ENCODE results near the gene CCDC154.

The CCDC154 gene

DNA sequence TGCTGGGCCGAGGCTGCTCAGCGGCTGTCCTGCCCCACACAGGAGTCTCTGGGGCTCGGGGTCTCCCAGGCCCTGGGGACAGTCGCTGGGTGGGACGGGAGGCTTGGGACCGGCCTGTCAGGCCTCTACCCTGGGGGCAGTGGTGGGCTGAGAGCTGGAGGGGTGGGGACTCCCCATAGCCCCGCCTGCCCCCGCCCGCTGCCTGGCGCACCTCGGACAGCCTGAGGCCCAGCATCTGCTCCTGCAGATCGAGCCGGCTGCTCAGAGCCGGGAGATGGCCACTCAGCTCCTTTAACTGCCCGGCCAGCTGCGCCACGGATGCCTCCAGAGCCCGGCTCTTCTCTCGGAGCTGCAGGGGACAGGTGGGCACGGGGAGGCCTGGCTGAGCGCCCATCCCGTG is 6.8 kb downstream of the CCDC154 start:
- DNase-seq, result no peak

DNA sequence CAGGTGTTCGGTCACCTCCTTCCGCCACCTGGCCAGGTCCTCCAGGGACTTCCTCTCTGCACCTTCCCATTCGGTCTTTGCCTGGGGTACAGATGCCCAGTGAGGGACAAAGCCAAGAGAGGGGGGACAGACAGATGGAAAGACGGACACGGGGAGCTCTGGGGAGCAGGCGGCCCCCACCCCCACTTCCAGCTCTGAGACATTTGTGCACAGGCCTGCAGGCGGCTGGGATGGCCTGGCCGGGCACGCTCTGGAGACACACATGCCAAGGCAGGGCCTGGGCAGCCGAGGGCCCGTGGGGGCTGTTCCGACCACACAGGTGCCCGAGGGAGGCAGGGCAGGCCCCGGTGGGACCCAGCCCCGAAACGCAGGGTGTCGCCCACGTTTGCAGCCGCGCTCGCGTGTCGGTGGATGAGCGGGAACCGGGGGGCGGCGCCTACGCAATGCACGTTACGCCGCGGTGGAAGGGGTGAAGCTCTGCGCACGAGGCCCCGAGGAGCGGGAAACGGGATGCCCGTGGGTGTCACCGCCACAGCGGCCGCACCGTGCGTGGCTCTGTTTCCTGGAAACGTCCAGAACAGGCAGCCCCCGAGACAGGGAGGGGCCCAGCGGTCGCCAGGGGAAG is 7.5 kb downstream of the CCDC154 start:
- no peak for DNase-seq

DNA sequence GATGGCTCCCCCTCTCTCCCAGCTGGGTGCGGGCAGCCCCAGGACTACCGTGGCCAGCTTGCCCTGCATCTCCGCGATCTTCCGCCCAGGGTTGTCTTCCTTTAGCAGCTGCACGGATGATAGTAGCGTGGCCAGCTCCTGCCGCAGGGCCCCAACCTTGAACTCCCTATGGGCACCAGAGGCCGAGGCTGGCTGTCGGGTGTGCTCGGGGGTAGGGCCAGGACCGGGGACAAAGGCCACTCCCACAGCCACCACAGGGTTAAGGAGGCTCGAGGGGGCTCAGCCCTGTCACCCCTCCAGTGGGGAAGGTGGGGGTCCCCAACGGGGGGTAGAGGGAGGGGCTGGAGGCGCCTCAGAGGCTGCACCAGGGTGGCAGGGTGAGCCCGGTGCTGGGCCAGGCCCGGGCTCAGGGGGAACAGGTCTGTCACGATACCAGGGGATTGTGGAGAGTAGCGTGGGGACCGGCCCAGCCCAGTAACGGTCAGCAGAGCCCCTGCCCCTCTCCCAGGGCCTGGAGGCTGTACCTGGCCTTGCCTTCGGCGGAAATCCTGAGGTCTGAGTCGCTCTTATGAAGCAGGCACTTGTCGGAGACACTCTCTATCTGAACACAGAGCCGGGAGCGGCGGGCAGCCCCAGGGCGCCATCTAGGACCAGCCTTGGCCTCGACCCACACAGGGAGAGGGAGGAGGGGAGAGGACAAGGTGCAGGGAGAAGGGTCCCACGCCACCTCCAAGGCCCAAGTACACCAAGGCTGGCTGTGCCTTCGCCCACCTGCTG is 8.2 kb downstream of the CCDC154 start:
- DNase-seq, result no peak

DNA sequence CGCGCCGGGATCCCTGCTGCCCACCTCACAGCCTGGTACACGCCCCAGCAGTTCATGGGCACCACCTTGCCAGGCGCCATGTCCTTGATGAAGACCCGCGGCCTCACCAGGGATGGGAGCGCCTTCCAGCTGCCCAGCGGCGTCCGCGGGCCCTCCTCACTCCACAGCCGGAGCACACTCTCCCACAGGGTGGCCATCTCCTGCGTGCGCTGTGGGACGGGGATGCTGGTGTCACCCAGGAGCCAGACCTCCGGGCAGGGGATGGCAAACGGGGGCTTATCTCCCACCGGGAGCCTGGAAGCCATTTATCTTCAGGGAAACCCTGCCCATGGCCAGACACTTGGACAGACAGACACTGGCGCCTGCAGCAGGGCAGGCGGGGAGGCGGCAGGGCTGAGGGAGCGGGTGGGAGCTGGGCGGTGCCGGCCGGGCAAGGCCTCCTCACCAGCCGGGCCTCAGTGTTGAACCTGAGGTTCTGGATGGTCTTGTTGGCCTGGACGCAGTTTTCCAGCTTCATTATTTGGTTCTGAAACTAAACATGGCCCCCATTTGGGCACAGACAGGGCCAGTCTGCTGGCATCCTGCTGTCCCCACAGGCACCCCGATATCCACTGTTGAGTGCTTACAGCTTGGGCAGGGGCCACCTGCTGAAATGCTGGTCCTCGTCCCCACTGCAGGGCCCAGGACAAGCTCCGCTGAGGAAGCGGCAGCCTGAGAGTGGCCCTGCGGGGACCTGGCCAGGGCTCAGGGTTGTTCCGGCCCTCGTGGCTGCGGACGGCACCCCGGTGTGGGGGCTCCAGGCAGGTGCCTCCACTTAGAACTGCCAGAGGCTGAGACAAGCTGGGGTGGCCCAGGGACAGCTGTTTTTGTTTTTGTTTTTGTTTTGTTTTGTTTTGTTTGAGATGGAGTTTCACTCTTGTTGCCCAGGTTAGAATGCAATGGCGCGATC is 9.4 kb downstream of the CCDC154 start:
- DNase-seq, result no peak

DNA sequence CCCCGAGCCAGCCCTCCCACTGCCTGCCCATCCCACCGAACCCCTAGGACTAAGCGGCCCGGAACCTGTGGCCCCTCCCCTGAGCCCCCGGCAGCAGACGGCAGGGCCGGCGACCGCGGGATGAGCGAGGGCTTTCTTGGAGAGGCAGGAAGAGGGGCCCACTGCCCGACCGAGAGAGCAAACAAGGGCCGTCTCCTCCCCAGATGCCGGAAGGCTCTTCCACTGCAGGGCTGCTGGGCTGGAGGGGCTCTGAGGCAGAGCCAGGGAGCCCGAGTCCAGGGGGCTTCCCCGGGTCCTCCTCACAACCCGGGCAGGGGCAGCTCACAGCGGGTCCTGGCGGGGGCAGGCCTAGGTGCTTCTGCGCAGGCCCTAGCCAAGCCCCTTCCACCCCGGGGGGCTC is 10.6 kb downstream of the CCDC154 start:
- DNase-seq, result no peak

DNA sequence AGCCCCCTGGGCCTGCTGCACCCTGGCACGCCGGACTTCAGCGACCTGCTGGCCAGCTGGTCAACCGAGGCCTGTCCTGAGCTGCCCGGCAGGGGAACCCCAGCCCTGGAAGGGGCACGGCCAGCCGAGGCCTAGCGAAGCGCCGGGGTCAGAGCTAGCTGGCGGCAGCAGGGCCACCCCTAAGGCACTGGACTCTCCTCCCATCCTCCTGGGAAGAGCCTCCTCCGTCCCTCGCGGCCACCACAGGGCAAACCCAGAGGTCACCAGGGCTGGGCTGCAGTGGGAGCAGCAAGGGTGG is 11.1 kb downstream of the CCDC154 start:
- DNase-seq, result no peak

DNA sequence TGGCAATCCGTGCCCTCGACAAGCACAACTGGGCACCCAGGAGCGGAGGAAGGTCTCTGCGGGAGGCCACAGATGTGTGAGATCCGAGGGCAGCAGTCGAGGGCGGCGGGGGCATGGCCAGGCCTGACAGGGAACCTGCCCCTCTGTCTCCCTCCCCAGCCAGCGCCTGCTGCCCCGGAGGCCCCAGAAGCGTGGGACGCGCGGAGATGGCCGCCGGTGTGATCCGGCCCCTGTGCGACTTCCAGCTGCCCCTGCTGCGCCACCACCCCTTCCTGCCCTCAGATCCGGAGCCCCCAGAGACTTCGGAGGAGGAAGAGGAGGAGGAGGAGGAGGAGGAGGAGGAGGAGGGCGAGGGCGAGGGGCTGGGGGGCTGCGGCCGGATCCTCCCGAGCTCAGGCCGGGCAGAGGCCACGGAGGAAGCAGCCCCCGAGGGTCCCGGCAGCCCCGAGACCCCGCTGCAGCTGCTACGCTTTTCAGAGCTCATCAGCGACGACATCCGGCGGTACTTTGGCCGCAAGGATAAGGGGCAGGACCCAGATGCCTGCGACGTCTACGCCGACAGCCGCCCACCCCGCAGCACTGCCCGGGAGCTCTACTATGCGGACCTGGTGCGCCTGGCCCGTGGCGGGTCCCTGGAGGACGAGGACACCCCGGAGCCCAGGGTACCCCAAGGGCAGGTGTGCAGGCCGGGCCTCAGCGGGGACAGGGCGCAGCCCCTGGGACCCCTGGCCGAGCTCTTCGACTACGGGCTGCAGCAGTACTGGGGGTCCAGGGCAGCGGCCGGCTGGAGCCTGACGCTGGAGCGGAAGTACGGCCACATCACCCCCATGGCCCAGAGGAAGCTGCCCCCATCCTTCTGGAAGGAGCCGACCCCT is 11.7 kb downstream of the CCDC154 start:
- no peak for DNase-seq

DNA sequence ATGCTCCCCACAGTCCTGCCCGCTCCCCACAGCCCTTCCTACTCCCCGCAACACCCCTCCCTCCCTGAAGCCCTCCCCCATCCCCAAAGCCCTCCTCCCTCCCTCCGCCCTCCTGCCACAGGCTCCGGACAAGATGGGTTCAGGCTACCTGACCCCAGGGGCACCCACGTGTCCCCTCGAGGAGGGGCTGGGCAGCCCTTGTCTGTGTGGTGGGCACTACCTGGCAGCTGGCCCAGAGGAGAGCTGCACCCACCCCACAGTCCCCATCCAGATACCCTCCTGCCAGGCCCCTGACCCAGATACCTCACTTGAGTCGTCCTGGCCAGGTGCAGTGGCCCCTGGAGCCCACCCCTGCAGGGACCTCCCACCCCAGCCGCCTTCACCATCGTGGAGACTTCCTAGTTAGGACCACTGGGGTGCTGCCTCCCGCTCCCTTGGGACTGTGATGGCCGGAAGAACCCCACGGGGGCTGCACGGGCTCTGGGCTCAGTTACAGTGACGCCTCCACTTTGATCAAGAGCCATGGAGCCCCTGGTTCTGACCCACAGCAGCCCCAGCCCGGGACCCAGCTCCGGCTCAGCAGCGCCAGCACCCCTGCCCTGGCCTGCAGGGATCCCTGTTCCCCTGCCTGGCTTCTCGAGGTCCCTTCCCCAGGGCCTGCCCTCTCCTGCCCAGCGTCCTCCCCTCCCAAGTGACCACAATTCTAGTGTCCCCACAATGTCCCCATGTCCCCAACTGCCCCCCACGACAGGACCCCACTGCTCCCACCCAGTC is 12.7 kb downstream of the CCDC154 start:
- DNase-seq, result no peak

DNA sequence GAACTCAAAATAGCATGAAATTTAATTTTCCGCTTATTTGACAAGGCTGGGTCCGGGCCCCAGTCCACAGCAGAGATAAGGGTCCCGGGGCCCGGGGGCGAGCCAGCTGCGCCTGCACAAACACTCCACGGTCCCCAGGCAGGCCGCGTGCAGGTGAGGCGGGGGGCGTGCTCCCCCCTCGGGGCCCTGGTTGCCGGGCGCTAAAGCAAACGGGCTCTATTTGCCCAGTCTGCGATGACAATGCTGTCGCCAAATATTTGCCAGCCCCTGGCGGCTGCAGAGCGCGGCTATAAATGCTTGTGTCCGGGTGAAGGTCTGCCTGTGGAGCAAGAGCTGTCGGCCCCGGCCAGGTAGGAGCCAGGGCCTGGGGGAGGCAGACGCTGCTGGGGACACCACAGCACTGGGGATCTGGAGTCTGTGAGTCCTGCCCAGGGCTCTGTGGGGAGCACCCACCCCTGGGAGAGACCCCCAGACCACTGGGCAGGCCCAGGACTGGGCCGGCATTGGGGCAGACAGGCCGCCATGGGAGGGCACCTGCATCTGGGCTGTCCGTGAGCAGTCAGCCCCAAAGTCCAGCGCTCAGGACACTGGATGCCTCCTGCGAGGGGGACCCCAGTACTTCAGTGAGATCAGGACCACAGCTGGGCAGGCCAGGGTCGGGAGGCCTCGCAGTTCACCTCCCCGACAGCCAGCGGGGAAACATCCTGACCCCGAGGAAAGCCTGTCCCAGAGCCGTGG is 13.4 kb downstream of the CCDC154 start, which contains the start of gene PERCC1:
Gene PERCC1 (plus strand): TSS at position 320 of the 738 bp plus-strand sequence. CDS start 1,516 bp downstream, outside the sequence.
- no peak for DNase-seq

DNA sequence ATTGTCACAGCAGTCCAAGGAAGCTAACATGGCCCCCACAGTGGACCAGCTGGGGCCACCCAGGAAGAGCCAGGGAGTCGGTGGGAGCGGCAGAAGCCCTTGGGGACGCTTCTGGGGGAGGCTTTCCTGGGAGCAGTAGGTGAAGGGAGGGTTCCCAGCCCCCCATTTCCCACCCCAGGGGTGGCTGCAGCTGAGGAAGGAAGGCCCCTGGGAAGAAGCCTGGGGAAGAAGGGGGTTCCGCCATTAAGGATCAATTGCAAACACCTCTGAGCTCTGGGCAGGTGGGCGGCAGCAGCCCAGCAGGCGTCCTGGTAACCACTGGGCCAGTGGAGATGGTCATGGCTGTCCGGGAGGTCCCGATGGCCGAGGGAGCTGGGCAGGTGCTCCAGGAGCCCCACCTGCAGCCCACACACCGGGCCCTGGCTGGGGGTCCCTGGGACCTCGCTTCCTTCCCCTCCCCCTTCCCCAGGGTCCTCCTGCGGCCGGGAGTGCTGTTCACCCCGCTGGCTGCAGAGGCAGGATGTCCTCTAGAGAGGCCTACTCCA is 14.1 kb downstream of the CCDC154 start:
- no peak for DNase-seq

DNA sequence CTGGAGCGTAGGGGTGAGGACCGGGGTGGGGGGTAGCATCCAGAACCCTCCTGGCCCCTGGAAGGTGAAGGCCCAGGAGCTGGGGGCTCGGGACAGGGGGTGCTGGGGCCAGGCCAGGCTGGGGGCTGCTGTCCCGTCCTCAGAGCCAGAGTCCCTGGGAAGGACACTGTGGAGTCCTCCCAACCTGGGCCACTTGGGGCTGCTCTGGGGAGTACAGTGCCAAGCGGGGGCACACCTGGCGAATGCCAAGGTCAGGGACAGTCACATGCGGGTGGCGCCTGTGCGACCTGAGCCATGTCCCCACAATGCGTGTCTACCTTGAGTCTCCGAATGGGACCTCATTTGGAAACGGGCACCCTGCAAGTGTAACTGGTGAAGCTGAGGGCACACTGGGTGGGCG is 14.7 kb downstream of the CCDC154 start:
- no peak for DNase-seq

DNA sequence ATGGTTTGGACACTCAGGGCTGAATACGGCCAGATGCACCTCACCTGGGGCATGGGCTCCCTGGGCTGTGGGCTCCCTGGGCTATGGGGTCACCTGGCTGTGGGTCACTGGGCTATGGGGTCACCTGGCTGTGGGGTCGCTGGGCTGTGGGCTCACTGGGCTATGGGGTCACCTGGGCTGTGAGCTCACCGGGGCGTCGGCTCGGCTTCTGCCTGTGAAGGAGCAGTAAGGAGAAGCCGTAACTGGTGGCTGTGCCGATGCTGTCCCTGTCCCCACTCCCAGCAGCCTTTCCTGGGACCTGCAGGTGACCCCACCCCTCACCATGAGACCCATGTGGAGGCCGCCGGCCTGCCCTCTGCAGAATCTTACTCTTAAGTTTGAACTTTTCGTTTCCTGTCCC is 15.3 kb downstream of the CCDC154 start:
- DNase-seq, result no peak

DNA sequence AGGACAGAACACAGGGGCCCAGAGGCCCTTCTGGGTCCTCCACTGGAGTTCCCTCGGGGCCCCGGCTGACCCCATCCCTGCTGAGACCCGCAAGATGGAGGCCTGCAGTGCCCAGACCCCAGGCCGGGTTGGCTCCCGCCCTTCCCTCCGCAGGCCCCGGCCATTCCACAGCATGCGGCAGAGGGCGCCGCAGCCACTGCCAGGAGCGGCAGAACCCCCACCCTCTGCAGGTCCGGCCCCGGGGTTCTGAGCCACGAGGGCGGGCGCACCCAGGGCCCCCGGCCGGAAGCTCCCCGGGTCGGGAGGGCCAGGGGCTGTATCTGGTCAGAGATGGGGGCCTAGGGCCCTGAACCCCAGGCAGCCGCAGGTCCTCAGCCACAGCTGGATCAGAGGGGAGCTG is 15.8 kb downstream of the CCDC154 start:
- no peak for DNase-seq

DNA sequence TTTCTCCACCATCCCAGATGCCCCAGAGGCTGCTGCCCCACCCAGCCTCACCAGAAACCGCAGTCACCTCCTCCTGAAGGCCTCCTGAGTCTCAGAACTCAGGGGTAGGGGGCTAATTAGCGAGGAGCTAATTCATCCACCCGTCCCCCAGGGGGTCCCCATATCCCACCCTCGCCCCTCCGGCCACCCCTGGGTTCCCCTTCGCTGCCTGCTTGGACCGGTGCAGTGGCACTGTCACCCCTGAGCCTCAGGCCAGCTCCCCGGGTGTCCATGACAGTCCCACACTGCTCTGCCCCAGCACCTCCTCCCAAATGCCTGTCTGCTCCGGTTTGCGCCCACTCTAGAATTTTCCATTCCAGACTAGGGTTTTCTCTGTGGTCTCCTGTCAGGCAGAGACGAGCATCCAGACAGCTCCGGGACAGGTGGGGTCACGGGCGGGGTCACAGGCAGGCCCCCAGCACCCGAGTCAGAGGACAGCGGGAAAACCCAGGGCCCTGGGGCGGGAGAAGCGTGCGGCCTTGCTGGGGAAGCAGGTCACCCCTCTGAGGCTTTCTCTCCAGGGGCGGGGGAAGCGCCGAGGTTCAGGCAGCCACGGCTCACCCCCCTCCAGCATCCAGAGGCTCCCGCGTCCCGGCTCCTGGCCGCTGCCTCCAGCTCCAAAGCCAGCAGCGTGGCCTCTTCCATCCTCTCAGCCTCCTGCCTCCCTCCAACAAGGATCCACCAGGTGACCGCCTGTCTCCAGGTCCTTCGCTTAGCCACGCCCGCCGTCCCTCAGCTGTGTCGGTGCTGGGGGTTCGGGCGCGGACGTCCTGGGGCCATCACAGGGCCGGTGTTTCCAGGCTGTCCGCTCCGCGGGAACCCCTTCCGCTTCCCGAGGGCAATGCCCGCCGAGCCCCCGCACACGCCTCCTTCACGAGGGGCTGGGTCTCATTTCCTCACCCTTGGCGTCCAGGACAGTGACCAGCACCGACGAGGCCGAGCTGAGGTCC is 16.6 kb downstream of the CCDC154 start:
- no peak for DNase-seq

DNA sequence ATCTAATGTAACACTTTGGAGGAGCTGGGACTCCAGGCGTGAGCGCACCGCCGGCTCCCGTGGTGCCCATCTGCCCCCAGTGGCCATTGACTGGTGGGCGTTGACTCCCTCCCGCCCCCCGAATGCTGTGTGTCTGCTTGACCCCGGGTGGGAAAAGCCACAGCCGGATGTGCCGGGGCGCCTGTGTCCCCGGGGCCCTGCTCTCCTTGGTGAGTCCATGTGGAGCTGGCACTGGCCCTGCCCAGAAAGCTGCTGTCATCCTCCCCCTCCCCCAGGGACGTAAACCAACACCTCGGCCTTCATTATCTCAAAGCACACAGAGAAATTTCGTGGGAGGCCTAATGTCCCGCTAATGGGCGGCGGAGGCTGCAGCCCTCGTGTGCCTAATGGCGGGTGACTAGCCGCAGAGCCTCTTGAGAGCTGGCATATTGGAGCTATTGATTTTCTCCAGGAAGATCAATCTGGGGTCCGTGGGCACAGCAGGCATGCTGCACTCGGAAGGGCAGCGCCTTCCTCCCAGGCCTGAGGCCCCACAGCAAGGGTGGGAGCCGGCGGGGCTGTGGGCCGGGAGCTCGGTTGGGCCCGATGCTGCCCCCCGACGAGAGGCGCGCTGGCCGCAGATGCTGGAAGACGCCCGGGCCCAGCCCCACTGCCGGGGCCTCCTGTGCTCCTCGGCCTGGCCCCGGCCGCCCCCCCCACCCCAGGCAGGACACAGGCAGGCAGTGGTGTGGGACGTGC is 17.5 kb downstream of the CCDC154 start:
- DNase-seq, result no peak

DNA sequence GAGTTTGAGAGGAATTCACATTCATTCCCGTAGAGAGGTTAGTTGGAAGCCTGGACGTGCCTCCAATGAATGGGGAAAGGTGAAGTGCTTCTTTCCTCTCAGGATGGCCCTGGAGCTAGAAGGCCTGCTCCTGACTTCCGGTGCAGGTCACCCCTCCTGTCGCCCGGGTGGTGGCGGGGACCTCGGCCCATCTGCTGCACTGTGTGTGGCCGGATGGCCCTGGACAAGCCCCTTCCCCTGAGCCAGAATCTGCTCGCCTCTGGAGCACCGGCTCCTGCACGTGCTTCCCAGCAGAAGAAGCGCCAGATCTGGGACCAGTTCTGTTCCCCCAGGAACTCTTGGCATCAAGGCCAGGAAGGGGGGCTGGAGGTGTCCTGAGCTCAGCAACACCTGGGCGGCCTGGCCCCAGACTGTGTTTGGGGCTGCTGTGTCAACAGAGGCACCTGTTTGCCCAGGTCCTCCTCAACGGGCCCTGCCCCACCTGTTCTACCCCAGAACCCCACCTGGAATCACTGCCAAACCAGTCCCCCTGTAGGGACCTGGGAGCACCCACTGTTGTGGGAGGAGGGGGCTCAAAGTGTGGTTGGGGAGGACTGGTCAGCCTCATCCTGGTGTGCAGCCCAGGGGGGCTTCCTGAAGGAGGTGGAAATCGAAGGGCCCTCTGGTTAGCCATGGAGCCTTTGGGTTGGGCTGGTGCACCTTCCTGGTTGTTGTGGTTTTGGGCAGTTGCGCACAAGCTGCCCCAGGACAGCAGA is 18.6 kb downstream of the CCDC154 start:
- DNase-seq, result no peak

DNA sequence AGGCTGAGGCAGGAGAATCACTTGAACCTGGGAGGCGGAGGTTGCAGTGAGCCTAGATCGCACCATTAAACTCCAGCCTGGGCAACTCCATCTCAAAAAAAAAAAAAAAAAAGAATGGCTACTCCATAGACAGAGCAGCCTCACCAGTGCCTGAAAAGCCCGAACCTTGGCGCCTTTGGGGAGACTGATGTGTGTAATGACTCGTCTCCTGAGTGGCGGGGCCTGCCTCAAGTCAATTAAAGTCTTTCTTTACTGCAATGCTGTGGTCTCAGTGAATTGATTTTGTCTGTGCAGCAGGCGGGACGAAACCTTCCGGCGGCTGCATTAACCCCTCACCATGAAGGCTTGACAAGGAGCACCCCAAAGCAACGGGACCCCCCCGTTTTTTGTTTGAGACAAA is 20.3 kb downstream of the CCDC154 start:
- no peak for DNase-seq

DNA sequence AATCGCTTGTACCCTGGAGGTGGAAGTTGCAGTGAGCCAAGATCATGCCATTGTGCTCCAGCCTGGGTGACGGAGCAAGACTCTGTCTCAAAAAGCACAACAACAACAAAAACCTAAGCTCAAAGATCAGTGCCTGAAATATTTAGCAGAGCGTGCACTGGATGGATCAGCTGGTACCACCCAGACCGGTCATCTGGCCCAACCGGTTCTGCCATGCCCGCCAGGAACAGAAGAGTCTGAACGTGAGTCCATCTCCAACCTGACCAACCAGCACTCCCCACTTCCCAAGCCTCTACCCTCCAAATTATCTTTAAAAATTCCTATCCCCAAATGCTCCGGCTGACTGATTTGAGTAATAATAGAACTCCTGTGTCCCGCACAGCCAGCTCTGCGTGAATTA is 22.3 kb downstream of the CCDC154 start:
- DNase-seq, result no peak

All from activated CD4-positive, alpha-beta T cell treated with anti-CD3 and anti-CD28 coated beads for 1 hour (primary cell).